ENCODE measurements around the gene ANKRD11.
"Not testable (repeated sequence)": the region's sequence is repeated elsewhere in the genome, so short reads cannot be mapped to it uniquely, and the experiment has no call there.

ANKRD11 gene

GRCh38 chr16:89476811-89477261, 13.5 kb downstream of the ANKRD11 start:
- DNase-seq, result no peak

- no peak for DNase-seq
These were observed 14.0 kb downstream of the ANKRD11 start for GRCh38 chr16:89476379-89476778.

- no peak for DNase-seq
These were observed 15.2 kb downstream of the ANKRD11 start for GRCh38 chr16:89475144-89475543.

- no peak for DNase-seq
These were observed 16.5 kb downstream of the ANKRD11 start for GRCh38 chr16:89473791-89474414.

GRCh38 chr16:89473136-89473712, 17.1 kb downstream of the ANKRD11 start:
- no peak for DNase-seq

- no peak for DNase-seq
These were observed 17.7 kb downstream of the ANKRD11 start for GRCh38 chr16:89472711-89473075.

- no peak for DNase-seq
These were observed 23.0 kb downstream of the ANKRD11 start for GRCh38 chr16:89467382-89467781.

- no peak for DNase-seq
These were observed 23.4 kb downstream of the ANKRD11 start for GRCh38 chr16:89466920-89467319.

- DNase-seq, result not testable (repeated sequence)
These were observed 27.0 kb downstream of the ANKRD11 start for GRCh38 chr16:89463312-89463711.

GRCh38 chr16:89462639-89463038, 27.7 kb downstream of the ANKRD11 start:
- DNase-seq, result not testable (repeated sequence)

GRCh38 chr16:89461890-89462289, 28.5 kb downstream of the ANKRD11 start:
- not testable (repeated sequence) for DNase-seq

- no peak for DNase-seq
These were observed 29.8 kb downstream of the ANKRD11 start for GRCh38 chr16:89460556-89460955.

- no peak for DNase-seq
These were observed 31.4 kb downstream of the ANKRD11 start for GRCh38 chr16:89458967-89459366.

- DNase-seq, result no peak
These were observed 31.8 kb downstream of the ANKRD11 start for GRCh38 chr16:89458551-89458950.

GRCh38 chr16:89456419-89456959, 33.9 kb downstream of the ANKRD11 start:
- DNase-seq, result no peak

- no peak for DNase-seq
These were observed 34.7 kb downstream of the ANKRD11 start for GRCh38 chr16:89455692-89456091.

- DNase-seq, result no peak
These were observed 35.2 kb downstream of the ANKRD11 start for GRCh38 chr16:89455178-89455577.

GRCh38 chr16:89454378-89455125, 35.8 kb downstream of the ANKRD11 start:
- not testable (repeated sequence) for DNase-seq

GRCh38 chr16:89453501-89454321, 36.6 kb downstream of the ANKRD11 start:
- DNase-seq, result no peak

GRCh38 chr16:89452925-89453324, 37.4 kb downstream of the ANKRD11 start:
- DNase-seq, result no peak

GRCh38 chr16:89452241-89452640, 38.1 kb downstream of the ANKRD11 start:
- no peak for DNase-seq

GRCh38 chr16:89450537-89450936, 39.8 kb downstream of the ANKRD11 start:
- no peak for DNase-seq

Measured in NCI-H774 (cell line).